ENCODE measurements around the gene CTXND2.

GRCh38 chr1:150905301-150905700 lies 18.4 kb downstream of the CTXND2 start:
- TF ChIP-seq POLR2A (IDR thresholded peaks at IDR 0.05), result no peak
- no peak for TF ChIP-seq CTCF (IDR thresholded peaks at IDR 0.05)

Measured in esophagus squamous epithelium (tissue), 4 donors.